Neural progenitor cell (in vitro differentiated cells): Measurements from ENCODE around the gene LMAN1.

ENCODE experiments used
- EZH2 ChIP-seq: fragments of 200-600 bp; sonication (generic); IDR thresholded peaks from 2 replicates; pipeline ENCODE4 v1.6.1; 2017; ENCODE audit warnings: antibody characterized with exemption, mild to moderate bottlenecking, moderate library complexity
- EZH2phosphoT487 ChIP-seq: fragments of 200-600 bp; sonication (generic); IDR thresholded peaks from 2 replicates; pipeline ENCODE4 v1.6.1; 2017; ENCODE audit warnings: antibody characterized with exemption

GRCh38 chr18:59388817-59389216 is 29.8 kb upstream of the LMAN1 start:
- no peak for TF ChIP-seq EZH2phosphoT487
- no peak for TF ChIP-seq EZH2
